Neural cell (in vitro differentiated cells): ENCODE data around the gene NFASC. TPM values are rescaled to one million over a fixed set of nuclear protein-coding genes. Genes with fewer than 3 reads are reported as not detected.

ENCODE experiments used
- H2AFZ ChIP-seq: fragments of 200-600, 300-800 bp; sonication (generic), shearing (Covaris generic); 2 replicates; pipeline ENCODE4 v1.6.0; 2014; ENCODE audit warnings: low read depth, mild to moderate bottlenecking, antibody characterized with exemption, low read length, moderate library complexity
- H3F3A ChIP-seq: fragments of 200-600 bp; shearing (Covaris generic); 2 replicates; pipeline ENCODE4 v1.6.1; 2016; ENCODE audit warnings: mild to moderate bottlenecking, moderate library complexity, mixed read lengths, antibody characterized with exemption, low read length; ENCODE audit not compliant: insufficient read depth, poor library complexity, severe bottlenecking
- H3K27ac ChIP-seq: fragments of 200-600, 300-800 bp; sonication (generic), shearing (Covaris generic); 2 replicates; pipeline ENCODE4 v1.5.1; 2014; ENCODE audit warnings: mild to moderate bottlenecking, low read length, moderate library complexity
- H3K27me3 ChIP-seq: fragments of 300-800, 200-600 bp; sonication (generic), shearing (Covaris generic); 2 replicates; pipeline ENCODE4 v1.6.0; 2014; ENCODE audit warnings: mild to moderate bottlenecking, low read depth, low read length, moderate library complexity; ENCODE audit not compliant: insufficient read depth
- H3K36me3 ChIP-seq: fragments of 300-800, 200-600 bp; sonication (generic), shearing (Covaris generic); 2 replicates; pipeline ENCODE4 v1.5.1; 2014; ENCODE audit warnings: mild to moderate bottlenecking, antibody characterized with exemption, low read length, moderate library complexity; ENCODE audit not compliant: insufficient read depth
- H3K4me2 ChIP-seq: fragments of 300-800, 200-600 bp; sonication (generic), shearing (Covaris generic); 2 replicates; pipeline ENCODE4 v1.6.0; 2014; ENCODE audit warnings: mild to moderate bottlenecking, low read length
- H3K4me3 ChIP-seq: fragments of 300-800, 200-600 bp; sonication (generic), shearing (Covaris generic); 2 replicates; pipeline ENCODE4 v1.5.1; 2014; ENCODE audit warnings: mild to moderate bottlenecking, low read length, moderate library complexity
- H3K79me2 ChIP-seq: fragments of 200-600 bp; shearing (Covaris generic); replicated peaks from 2 replicates; pipeline ENCODE4 v1.6.0; 2014; ENCODE audit warnings: mild to moderate bottlenecking, low read length, moderate library complexity; ENCODE audit not compliant: insufficient read depth
- H3K9ac ChIP-seq: fragments of 300-800, 200-600 bp; sonication (generic), shearing (Covaris generic); 2 replicates; pipeline ENCODE4 v1.6.1; 2016; ENCODE audit warnings: mild to moderate bottlenecking, low read length, mixed read lengths
- H3K9me2 ChIP-seq: fragments of 200-600 bp; shearing (Covaris generic); 2 replicates; pipeline ENCODE4 v1.6.1; 2016; ENCODE audit warnings: mild to moderate bottlenecking, low read length, mixed read lengths; ENCODE audit not compliant: insufficient read depth
- H3K9me3 ChIP-seq: fragments of 200-600, 300-800 bp; sonication (generic), shearing (Covaris generic); 2 replicates; pipeline ENCODE4 v1.6.1; 2016; ENCODE audit warnings: mild to moderate bottlenecking, mixed run types, low read length, moderate library complexity, mixed read lengths
- H4K20me1 ChIP-seq: fragments of 200-600 bp; shearing (Covaris generic); 2 replicates; pipeline ENCODE4 v1.6.1; 2016; ENCODE audit warnings: mild to moderate bottlenecking, mixed run types; ENCODE audit not compliant: insufficient read depth
- CTCF ChIP-seq: fragments of 450-650 bp; IDR thresholded peaks from 2 replicates; pipeline ENCODE4 v1.5.1; 2014; ENCODE audit warnings: antibody characterized with exemption, mild to moderate bottlenecking, moderate library complexity; ENCODE audit not compliant: poor library complexity, severe bottlenecking
- EP300 ChIP-seq: fragments of 450-650 bp; conservative IDR thresholded peaks from 2 replicates; pipeline ENCODE4 v1.6.1; 2014; ENCODE audit warnings: antibody characterized with exemption, mild to moderate bottlenecking, moderate library complexity; ENCODE audit not compliant: poor library complexity, severe bottlenecking
- EZH2 ChIP-seq: fragments of 200-600, 300-800 bp; shearing (Covaris generic), sonication (generic); IDR thresholded peaks from 2 replicates; pipeline ENCODE4 v1.6.1; 2014; ENCODE audit warnings: antibody characterized with exemption, low read length, borderline replicate concordance, mild to moderate bottlenecking; ENCODE audit not compliant: insufficient read depth, poor library complexity, severe bottlenecking
- MXI1 ChIP-seq: fragments of 450-650 bp; conservative IDR thresholded peaks from 2 replicates; pipeline ENCODE4 v1.6.1; 2014; ENCODE audit warnings: antibody characterized with exemption, mild to moderate bottlenecking; ENCODE audit not compliant: poor library complexity, severe bottlenecking
- POLR2AphosphoS5 ChIP-seq: IDR thresholded peaks from 2 replicates; pipeline ENCODE4 v1.6.1; 2012
- RAD21 ChIP-seq: fragments of 450-650 bp; conservative IDR thresholded peaks from 2 replicates; pipeline ENCODE4 v1.6.1; 2014; ENCODE audit warnings: antibody characterized with exemption, mild to moderate bottlenecking, moderate library complexity
- SMC3 ChIP-seq: fragments of 450-650 bp; conservative IDR thresholded peaks from 2 replicates; pipeline ENCODE4 v1.6.1; 2014; ENCODE audit warnings: antibody characterized with exemption, mild to moderate bottlenecking, moderate library complexity; ENCODE audit not compliant: poor library complexity
- TAF1 ChIP-seq: IDR thresholded peaks from 2 replicates; pipeline ENCODE4 v1.6.1; 2012; ENCODE audit warnings: low read depth
- polyA plus RNA-seq: library from polyadenylated mRNA; depleted of rRNA; stranded (reverse); fragments of >200 nt; gene quantifications from 2 replicates; pipeline ENCODE4 v1.2.3, GENCODE V29; 2014
- TF ChIP-seq, protein P1 (sequence below): IDR thresholded peaks from 2 replicates; pipeline ENCODE4 v1.6.1; 2012; ENCODE audit warnings: borderline replicate concordance

Gene NFASC
- polyA plus RNA-seq, 1 donor from 2014 or later: 23.9 TPM

DNA sequence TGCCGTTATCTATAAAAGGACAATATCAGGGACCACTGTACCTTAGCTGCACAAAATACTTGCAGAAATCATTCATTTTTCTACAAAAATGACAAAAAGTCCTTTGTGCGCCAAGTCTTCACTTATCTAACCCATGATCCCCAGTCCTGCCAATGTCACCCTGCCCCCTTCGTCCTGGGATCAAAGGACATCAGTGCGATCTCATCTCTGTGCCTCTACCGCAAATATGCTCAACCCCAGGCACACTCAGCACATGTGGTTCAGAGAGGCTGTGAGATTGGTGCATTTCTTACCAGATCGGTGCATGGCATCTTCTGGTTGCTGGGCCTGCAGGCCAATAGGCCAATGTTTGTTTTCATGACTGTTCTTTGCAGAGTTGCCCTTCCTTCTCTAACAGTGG lies 72.8 kb downstream of the NFASC start:
- no peak overlapping the region for H3K4me3 ChIP-seq
- no peak overlapping the region for H3K4me2 ChIP-seq
- H4K20me1 ChIP-seq: no peaks in the 10 kb centered on the region
- H3F3A ChIP-seq: no peaks in the 10 kb centered on the region
- H2AFZ ChIP-seq: no peak overlapping the region
- H3K79me2 ChIP-seq: no peaks in the 10 kb centered on the region
- H3K36me3 ChIP-seq: no peaks in the 10 kb centered on the region
- no peaks in the 10 kb centered on the region for H3K9me3 ChIP-seq
- H3K9ac ChIP-seq: no peak overlapping the region
- no peaks in the 10 kb centered on the region for H3K9me2 ChIP-seq
- H3K27me3 ChIP-seq: no peaks in the 10 kb centered on the region
- H3K27ac ChIP-seq: no peak overlapping the region
- TF ChIP-seq EP300 (no peak), RAD21 (no peak), POLR2AphosphoS5 (no peak), SMC3 (no peak), CTCF (no peak), EZH2 (no peak), MXI1 (no peak), TAF1 (no peak)
- TF ChIP-seq, protein P1, sequence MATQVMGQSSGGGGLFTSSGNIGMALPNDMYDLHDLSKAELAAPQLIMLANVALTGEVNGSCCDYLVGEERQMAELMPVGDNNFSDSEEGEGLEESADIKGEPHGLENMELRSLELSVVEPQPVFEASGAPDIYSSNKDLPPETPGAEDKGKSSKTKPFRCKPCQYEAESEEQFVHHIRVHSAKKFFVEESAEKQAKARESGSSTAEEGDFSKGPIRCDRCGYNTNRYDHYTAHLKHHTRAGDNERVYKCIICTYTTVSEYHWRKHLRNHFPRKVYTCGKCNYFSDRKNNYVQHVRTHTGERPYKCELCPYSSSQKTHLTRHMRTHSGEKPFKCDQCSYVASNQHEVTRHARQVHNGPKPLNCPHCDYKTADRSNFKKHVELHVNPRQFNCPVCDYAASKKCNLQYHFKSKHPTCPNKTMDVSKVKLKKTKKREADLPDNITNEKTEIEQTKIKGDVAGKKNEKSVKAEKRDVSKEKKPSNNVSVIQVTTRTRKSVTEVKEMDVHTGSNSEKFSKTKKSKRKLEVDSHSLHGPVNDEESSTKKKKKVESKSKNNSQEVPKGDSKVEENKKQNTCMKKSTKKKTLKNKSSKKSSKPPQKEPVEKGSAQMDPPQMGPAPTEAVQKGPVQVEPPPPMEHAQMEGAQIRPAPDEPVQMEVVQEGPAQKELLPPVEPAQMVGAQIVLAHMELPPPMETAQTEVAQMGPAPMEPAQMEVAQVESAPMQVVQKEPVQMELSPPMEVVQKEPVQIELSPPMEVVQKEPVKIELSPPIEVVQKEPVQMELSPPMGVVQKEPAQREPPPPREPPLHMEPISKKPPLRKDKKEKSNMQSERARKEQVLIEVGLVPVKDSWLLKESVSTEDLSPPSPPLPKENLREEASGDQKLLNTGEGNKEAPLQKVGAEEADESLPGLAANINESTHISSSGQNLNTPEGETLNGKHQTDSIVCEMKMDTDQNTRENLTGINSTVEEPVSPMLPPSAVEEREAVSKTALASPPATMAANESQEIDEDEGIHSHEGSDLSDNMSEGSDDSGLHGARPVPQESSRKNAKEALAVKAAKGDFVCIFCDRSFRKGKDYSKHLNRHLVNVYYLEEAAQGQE: no peak

DNA sequence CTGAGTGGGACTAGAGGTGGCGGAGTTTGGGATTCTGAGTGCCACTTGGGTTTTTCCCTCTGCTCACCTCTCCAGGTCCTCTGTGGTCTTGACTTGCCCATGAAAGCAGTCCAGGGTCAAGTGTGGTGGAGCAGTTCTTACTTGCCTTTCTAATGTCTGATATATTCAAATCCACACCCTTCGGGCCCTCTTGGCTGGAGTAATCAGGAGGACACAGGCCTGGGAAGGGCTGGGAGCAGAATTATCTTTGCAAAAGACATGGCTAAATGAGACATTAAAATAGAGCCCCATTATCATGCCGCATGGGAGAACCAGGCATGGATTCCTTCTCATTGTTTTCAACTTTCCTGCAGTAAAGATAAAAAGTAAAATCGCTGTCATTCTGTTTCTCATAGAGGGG lies 74.0 kb downstream of the NFASC start:
- H3K27ac ChIP-seq: no peak overlapping the region
- H3K4me2 ChIP-seq: no peak overlapping the region

More for the DNA sequence above, 74.0 kb downstream of the NFASC start:
- H3K27me3 ChIP-seq: no peaks in the 10 kb centered on the region
- H3K79me2 ChIP-seq: no peaks in the 10 kb centered on the region
- H3K9me3 ChIP-seq: no peaks in the 10 kb centered on the region
- H3F3A ChIP-seq: no peaks in the 10 kb centered on the region
- no peak overlapping the region for H2AFZ ChIP-seq
- no peaks in the 10 kb centered on the region for H3K36me3 ChIP-seq
- H3K9ac ChIP-seq: no peak overlapping the region
- TF ChIP-seq, protein P1: no peak
- TF ChIP-seq TAF1 (no peak), RAD21 (no peak), EZH2 (no peak), MXI1 (no peak), POLR2AphosphoS5 (no peak), CTCF (no peak), EP300 (no peak), SMC3 (no peak)
- H4K20me1 ChIP-seq: no peaks in the 10 kb centered on the region
- peak overlapping the region; percentile 55 for H3K4me3 ChIP-seq
- H3K9me2 ChIP-seq: no peaks in the 10 kb centered on the region
